Neural progenitor cell (in vitro differentiated cells): ENCODE data around the gene RABGAP1. TPM values are rescaled to one million over a fixed set of nuclear protein-coding genes. Genes with fewer than 3 reads are reported as not detected.

Experiments
- DNase-seq: peaks from one replicate; pipeline ENCODE4 v3.0.0-alpha.2; 2016; ENCODE audit warnings: low spot score
- H2AFZ ChIP-seq: fragments of 200-600 bp; sonication (generic); replicated peaks from 2 replicates; pipeline ENCODE4 v1.6.1; 2016; ENCODE audit warnings: antibody characterized with exemption
- H3F3A ChIP-seq: fragments of 200-600 bp; sonication (generic); 2 replicates; pipeline ENCODE4 v1.6.1; 2016; ENCODE audit warnings: antibody characterized with exemption, low read depth
- H3K27ac ChIP-seq: fragments of 200-600 bp; sonication (generic); 2 replicates; pipeline ENCODE4 v1.5.1; 2016; ENCODE audit warnings: mild to moderate bottlenecking
- H3K27me3 ChIP-seq: fragments of 200-600 bp; sonication (generic); 2 replicates; pipeline ENCODE4 v1.6.1; 2016; ENCODE audit warnings: mild to moderate bottlenecking, moderate library complexity
- H3K36me3 ChIP-seq: fragments of 200-600 bp; sonication (generic); 2 replicates; pipeline ENCODE4 v1.5.1; 2016
- H3K4me1 ChIP-seq: fragments of 200-600 bp; sonication (generic); 2 replicates; pipeline ENCODE4 v1.6.1; 2016; ENCODE audit warnings: mixed run types
- H3K4me2 ChIP-seq: fragments of 200-600 bp; sonication (generic); 2 replicates; pipeline ENCODE4 v1.6.1; 2016
- H3K4me3 ChIP-seq: fragments of 200-600 bp; sonication (generic); 2 replicates; pipeline ENCODE4 v1.5.1; 2016
- H3K79me2 ChIP-seq: fragments of 200-600 bp; sonication (generic); 2 replicates; pipeline ENCODE4 v1.6.1; 2016; ENCODE audit warnings: low read depth
- H3K9ac ChIP-seq: fragments of 200-600 bp; sonication (generic); 2 replicates; pipeline ENCODE4 v1.6.1; 2016
- H3K9me3 ChIP-seq: fragments of 200-600 bp; sonication (generic); 2 replicates; pipeline ENCODE4 v1.5.1; 2016; ENCODE audit warnings: low read depth
- H4K20me1 ChIP-seq: fragments of 200-600 bp; sonication (generic); 2 replicates; pipeline ENCODE4 v1.6.1; 2016; ENCODE audit warnings: low read depth
- H3K27ac Mint-ChIP-seq: 3 replicates; pipeline ENCODE4 v1.8.0; 2021; ENCODE audit warnings: mixed read lengths
- H3K27me3 Mint-ChIP-seq: 2 replicates; pipeline ENCODE4 v1.8.0; 2022; ENCODE audit warnings: low read depth, mild to moderate bottlenecking, inconsistent platforms, moderate library complexity, mixed read lengths; ENCODE audit not compliant: insufficient read depth
- H3K36me3 Mint-ChIP-seq: 3 replicates; pipeline ENCODE4 v1.8.0; 2021; ENCODE audit warnings: mixed read lengths
- H3K4me1 Mint-ChIP-seq: 3 replicates; pipeline ENCODE4 v1.8.0; 2021; ENCODE audit warnings: mixed read lengths
- H3K4me3 Mint-ChIP-seq: 3 replicates; pipeline ENCODE4 v1.8.0; 2021; ENCODE audit warnings: mild to moderate bottlenecking, moderate library complexity, mixed read lengths
- H3K9me3 Mint-ChIP-seq: 3 replicates; pipeline ENCODE4 v1.8.0; 2020; ENCODE audit warnings: mixed read lengths
- CTCF ChIP-seq: fragments of 200-600 bp; sonication (generic); IDR thresholded peaks from 2 replicates; pipeline ENCODE4 v1.5.1; 2017; ENCODE audit warnings: antibody characterized with exemption, mild to moderate bottlenecking
- EZH2 ChIP-seq: fragments of 200-600 bp; sonication (generic); IDR thresholded peaks from 2 replicates; pipeline ENCODE4 v1.6.1; 2017; ENCODE audit warnings: antibody characterized with exemption, mild to moderate bottlenecking, moderate library complexity
- EZH2phosphoT487 ChIP-seq: fragments of 200-600 bp; sonication (generic); IDR thresholded peaks from 2 replicates; pipeline ENCODE4 v1.6.1; 2017; ENCODE audit warnings: antibody characterized with exemption
- total RNA-seq: library from RNA; depleted of rRNA; stranded (reverse); fragments of >200 nt; gene quantifications from 2 replicates; pipeline ENCODE4 v1.2.3, GENCODE V29; 2015; ENCODE audit warnings: low replicate concordance

The RABGAP1 gene
- total RNA-seq, 1 donor from 2014 or later: 55.2 TPM

DNA sequence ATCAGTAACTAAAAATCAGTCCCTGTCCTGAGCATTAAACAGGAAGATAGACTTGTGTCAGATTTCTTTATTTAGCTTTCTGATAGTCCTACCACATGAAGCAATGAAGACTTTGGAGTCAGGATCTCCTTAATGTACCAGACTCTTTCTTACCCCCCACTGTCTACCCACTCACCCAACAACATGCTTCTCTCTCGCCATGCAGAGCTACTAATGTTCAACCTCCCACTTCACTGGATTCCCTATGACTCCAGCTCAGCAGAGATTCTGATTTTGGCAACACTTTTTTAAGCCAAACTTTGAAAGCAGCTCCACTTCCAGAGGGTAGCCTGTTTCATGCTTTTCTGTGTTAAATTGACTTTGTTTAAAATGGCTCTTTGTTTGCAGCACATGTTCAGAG, 143.4 kb downstream of the RABGAP1 start:
- Mint-ChIP-seq H3K27ac (no peak overlapping the region), H3K4me1 (peaks cover 13% of the 10 kb centered on the region), H3K4me3 (no peak overlapping the region), H3K9me3 (no peaks in the 10 kb centered on the region), H3K36me3 (peaks cover 25% of the 10 kb centered on the region), H3K27me3 (no peaks in the 10 kb centered on the region)
- Histone ChIP-seq H3K79me2 (no peaks in the 10 kb centered on the region), H3K4me1 (no peaks in the 10 kb centered on the region), H3K9me3 (no peaks in the 10 kb centered on the region), H3K4me3 (no peak overlapping the region), H3F3A (peaks cover 4% of the 10 kb centered on the region), H2AFZ (no peak overlapping the region), H3K27ac (no peak overlapping the region), H3K36me3 (peaks cover 20% of the 10 kb centered on the region), H3K4me2 (no peak overlapping the region), H3K27me3 (no peaks in the 10 kb centered on the region), H4K20me1 (peaks cover 7% of the 10 kb centered on the region), H3K9ac (no peak overlapping the region)
- DNase-seq: no peak
- TF ChIP-seq CTCF (no peak), EZH2phosphoT487 (no peak), EZH2 (no peak)

GRCh38 chr9:123085916-123086315, 145.1 kb downstream of the RABGAP1 start:
- Histone ChIP-seq H3K27me3 (no peaks in the 10 kb centered on the region), H3K4me1 (no peaks in the 10 kb centered on the region), H3K9ac (no peak overlapping the region), H2AFZ (no peak overlapping the region), H3K4me2 (no peak overlapping the region), H3K9me3 (no peaks in the 10 kb centered on the region), H3K4me3 (no peak overlapping the region), H3K36me3 (peaks cover 20% of the 10 kb centered on the region), H3K27ac (no peak overlapping the region), H3K79me2 (no peaks in the 10 kb centered on the region), H4K20me1 (peaks cover 7% of the 10 kb centered on the region), H3F3A (peaks cover 4% of the 10 kb centered on the region)
- TF ChIP-seq EZH2phosphoT487 (no peak), EZH2 (no peak), CTCF (no peak)
- Mint-ChIP-seq H3K9me3 (no peaks in the 10 kb centered on the region), H3K4me1 (peaks cover 13% of the 10 kb centered on the region), H3K27ac (no peak overlapping the region), H3K4me3 (no peak overlapping the region), H3K27me3 (no peaks in the 10 kb centered on the region), H3K36me3 (peaks cover 30% of the 10 kb centered on the region)
- DNase-seq: no peak

GRCh38 chr9:123087359-123087888, 146.6 kb downstream of the RABGAP1 start:
- no peak overlapping the region for H3K9ac ChIP-seq
- H3K36me3 ChIP-seq: peaks cover 17% of the 10 kb centered on the region
- peaks cover 3% of the 10 kb centered on the region for H4K20me1 ChIP-seq
- H3K4me3 Mint-ChIP-seq: no peak overlapping the region
- H3K27ac ChIP-seq: no peak overlapping the region
- no peak overlapping the region for H3K4me3 ChIP-seq
- peaks cover 4% of the 10 kb centered on the region for H3F3A ChIP-seq
- no peak overlapping the region for H2AFZ ChIP-seq
- H3K4me2 ChIP-seq: no peak overlapping the region
- peaks cover 34% of the 10 kb centered on the region for H3K36me3 Mint-ChIP-seq
- H3K9me3 Mint-ChIP-seq: no peaks in the 10 kb centered on the region
- H3K27me3 Mint-ChIP-seq: no peaks in the 10 kb centered on the region
- no peaks in the 10 kb centered on the region for H3K9me3 ChIP-seq
- H3K79me2 ChIP-seq: no peaks in the 10 kb centered on the region
- DNase-seq: no peak
- H3K27me3 ChIP-seq: no peaks in the 10 kb centered on the region
- no peak for TF ChIP-seq EZH2
- no peak for TF ChIP-seq CTCF
- no peak for TF ChIP-seq EZH2phosphoT487
- H3K27ac Mint-ChIP-seq: no peak overlapping the region
- H3K4me1 ChIP-seq: no peaks in the 10 kb centered on the region
- H3K4me1 Mint-ChIP-seq: peaks cover 13% of the 10 kb centered on the region
